22Rv1 (cell line): ENCODE measurements around the gene UBASH3A.

Experiments used
- CTCF ChIP-seq: fragments of 450-650 bp; IDR thresholded peaks from 2 replicates; pipeline ENCODE4 v1.5.1; 2017; ENCODE audit warnings: mild to moderate bottlenecking
- ZFX ChIP-seq: fragments of 450-650 bp; IDR thresholded peaks from 2 replicates; pipeline ENCODE4 v1.6.1; 2017; ENCODE audit warnings: antibody characterized with exemption, borderline replicate concordance

GRCh38 chr21:42465803-42466127, 62.1 kb downstream of the UBASH3A start:
- TF ChIP-seq CTCF (no peak), ZFX (no peak)
